LNCAP (cell line): ENCODE measurements around the gene XRCC4.

ENCODE experiments used
- CTCF ChIP-seq: fragments of 450-650 bp; IDR thresholded peaks from 2 replicates; pipeline ENCODE4 v1.5.1; 2017; ENCODE audit warnings: mild to moderate bottlenecking

Gene XRCC4

GRCh38 chr5:83323557-83324180, 246.3 kb downstream of the XRCC4 start:
- TF ChIP-seq CTCF = no peak

- no peak for TF ChIP-seq CTCF
Measured at GRCh38 chr5:83331842-83332241, 254.5 kb downstream of the XRCC4 start.

- no peak for TF ChIP-seq CTCF
Measured at GRCh38 chr5:83337453-83338035, 260.2 kb downstream of the XRCC4 start.

- TF ChIP-seq CTCF = no peak
Measured at GRCh38 chr5:83340511-83340918, 263.2 kb downstream of the XRCC4 start.

GRCh38 chr5:83341815-83342334, 264.5 kb downstream of the XRCC4 start:
- no peak for TF ChIP-seq CTCF

- no peak for TF ChIP-seq CTCF
Measured at GRCh38 chr5:83342465-83342864, 265.1 kb downstream of the XRCC4 start.

GRCh38 chr5:83343299-83343698, 266.0 kb downstream of the XRCC4 start:
- no peak for TF ChIP-seq CTCF
